Activated CD8-positive, alpha-beta memory T cell treated with anti-CD3 and anti-CD28 coated beads, Interleukin-2, amount 50 U/mL, for 4 hours (primary cell): ENCODE results near the gene FOXL3.
A peak's percentile ranks its signal among the peaks of the same experiment; 100 is the strongest.

Source experiments
- DNase-seq: peaks from one replicate; pipeline ENCODE4 v3.0.0-alpha.2; 2020

Gene FOXL3

DNA sequence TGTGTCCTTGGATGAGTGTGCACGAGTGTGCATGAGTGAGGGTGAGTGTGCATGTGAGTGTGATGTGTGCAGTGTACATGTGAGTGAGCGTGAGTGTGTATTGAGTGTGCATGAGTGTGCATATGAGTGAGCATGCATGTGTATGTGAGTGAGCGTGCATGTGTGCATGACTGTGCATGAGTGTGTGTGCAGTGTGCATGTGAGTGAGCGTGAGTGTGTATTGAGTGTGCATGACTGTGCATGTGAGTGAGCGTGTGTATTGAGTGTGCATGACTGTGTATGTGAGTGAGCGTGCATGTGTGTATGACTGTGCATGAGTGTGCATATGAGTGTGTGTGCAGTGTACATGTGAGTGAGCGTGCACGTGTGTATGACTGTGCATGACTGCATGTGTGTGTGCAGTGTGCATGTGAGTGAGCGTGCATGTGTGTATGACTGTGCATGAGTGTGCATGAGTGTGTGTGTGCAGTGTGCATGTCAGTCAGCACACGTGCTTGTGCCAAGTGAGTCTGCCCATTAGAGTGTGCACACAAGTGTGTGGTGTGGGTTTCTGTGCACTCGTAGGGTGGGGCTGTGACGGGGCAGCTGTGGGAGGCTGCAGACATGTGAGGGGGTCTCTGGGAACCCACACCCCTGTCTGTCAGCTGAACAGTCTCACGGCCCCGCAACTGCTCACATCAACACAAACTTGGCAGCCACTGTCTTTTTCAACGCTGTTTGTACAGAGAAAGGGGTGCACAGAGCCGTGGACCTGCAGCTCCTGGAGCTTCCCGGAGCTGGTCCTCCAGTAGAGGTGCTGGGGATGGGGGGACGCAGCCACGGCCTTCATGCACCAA is 14.8 kb downstream of the FOXL3 start:
- no peak for DNase-seq

GRCh38 chr7:305410-306151 is 15.6 kb downstream of the FOXL3 start:
- no peak for DNase-seq

DNA sequence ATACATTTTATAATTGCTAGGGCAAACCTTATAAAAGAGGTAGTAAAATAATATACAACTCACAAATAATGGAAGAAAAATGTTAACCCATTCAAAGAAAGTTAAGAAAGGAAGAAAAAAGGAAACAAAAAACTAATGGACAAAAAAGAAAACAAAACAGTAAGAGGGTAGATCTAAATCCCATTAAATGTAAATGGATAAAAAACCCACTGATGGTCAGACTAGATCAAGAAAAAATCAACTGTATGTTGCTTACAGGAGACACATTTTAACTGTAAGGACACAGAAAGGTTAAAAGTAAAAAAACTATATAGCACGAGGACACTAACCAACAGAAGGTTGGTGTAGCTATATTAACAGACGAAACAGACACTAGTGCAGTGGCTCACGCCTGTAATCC is 18.0 kb downstream of the FOXL3 start:
- DNase-seq: no peak

GRCh38 chr7:309586-310228 is 19.7 kb downstream of the FOXL3 start:
- DNase-seq: no peak

DNA sequence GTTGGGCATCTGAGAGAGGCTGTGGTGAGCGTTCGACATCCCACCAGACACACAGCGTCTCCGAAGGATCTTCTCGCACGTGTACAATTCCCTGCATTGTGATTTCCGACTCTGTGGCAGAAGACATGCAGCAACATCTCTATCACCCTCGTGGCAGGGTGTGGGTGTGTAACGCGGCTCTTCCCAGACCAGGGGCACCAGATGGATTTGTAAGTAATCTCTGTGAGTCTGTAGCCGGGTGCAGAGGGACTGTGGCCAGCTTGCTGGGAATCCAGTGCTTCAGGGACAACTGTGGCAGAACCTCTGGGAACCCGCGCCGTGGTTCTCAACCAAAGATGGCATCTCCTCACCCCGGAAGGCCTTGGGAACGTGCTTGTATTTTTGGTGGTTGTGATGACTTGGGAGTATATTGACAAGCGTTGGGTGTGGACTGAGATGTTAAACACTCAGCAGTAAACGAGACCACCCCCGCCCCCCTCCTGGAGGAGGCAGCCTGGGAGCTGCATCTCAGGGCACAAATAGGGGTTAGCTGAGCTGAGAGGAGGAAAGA is 21.2 kb downstream of the FOXL3 start:
- no peak for DNase-seq

GRCh38 chr7:311796-312195 is 21.8 kb downstream of the FOXL3 start:
- no peak for DNase-seq

DNA sequence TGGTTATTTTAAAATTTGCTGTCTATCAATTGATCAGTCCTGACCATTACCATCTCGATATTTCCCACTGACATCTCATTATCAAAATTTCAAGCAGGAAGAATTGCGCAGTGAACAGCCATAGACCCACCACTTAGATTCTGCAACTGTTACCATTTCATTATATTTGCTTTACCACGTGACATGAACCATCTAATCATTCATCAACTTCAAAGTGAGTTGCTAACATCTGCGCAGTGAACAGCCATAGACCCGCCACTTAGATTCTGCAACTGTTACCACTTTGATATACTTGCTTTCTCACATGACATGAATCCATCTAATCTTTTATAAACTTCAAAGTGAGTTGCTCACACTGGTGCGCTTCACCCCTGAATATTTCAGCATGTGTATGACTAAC is 22.5 kb downstream of the FOXL3 start:
- DNase-seq: no peak

GRCh38 chr7:314853-315252 is 24.9 kb downstream of the FOXL3 start:
- no peak for DNase-seq

- DNase-seq: no peak
Observed at GRCh38 chr7:315516-316265, 25.7 kb downstream of the FOXL3 start.

- no peak for DNase-seq
Observed at GRCh38 chr7:317643-318405, 27.9 kb downstream of the FOXL3 start.

DNA sequence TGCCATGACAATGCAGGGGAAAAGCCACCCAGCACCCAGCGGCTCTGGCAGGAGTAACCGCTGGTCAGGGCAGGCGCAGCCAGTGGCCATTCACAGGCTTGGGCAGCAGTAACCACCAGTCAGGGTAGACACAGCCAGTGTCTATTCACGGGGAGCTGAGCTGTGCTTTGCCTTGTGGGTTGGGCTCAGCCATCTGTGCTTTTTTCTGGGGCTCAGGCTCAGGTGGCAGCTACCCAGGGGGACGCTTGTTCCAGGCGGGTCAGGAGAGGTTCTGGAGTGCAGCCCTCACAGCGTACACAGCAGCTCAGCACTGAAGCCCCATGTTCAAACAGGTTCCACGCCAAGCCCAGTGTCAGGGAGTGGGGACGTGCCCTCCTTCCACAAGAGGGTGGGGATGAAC is 28.5 kb downstream of the FOXL3 start:
- no peak for DNase-seq

GRCh38 chr7:318878-319661 is 29.1 kb downstream of the FOXL3 start:
- no peak for DNase-seq

DNA sequence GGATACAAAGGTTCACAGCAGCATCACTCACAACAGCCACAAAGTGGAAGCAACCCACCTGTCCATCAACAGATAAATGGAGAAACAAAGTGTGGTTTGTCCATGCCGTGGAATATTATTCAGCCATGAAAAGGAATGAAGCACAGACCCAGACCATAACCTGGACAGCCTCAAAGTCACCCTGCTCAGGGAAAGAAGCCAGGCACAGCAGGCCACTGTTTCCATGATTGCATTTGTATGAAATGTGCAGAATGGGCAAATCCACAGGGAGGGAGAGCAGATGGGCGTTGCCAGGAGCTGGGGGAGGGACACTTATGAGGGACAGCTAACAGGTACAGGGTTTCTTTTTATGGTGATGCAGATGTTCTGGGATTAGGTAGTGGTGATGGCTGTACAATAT is 30.3 kb downstream of the FOXL3 start:
- no peak for DNase-seq

- peak; percentile 91 for DNase-seq
Observed at GRCh38 chr7:322111-322671, 32.2 kb downstream of the FOXL3 start.

GRCh38 chr7:322708-323111 is 32.7 kb downstream of the FOXL3 start:
- no peak for DNase-seq

DNA sequence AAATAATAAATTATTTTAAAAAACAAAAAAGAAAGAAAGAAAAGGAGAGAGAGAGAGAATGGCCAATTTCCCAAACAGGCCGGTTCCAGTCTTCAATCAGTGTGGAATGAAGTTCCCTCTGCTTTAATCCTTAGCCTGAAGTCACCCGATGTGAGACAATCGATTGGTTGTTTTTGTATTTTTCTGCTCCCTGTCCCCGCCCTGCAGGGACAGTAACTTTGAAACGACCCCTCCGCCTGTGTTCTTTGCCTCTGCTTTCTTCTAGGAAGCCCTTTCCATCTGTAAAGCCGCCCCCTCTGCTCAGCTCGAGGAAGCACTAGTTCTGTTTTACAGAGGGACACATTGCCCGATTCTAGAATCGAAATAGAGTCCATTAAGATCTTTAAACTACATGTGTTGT is 33.4 kb downstream of the FOXL3 start:
- DNase-seq: no peak

- DNase-seq: no peak
Observed at GRCh38 chr7:324011-324410, 34.0 kb downstream of the FOXL3 start.

- no peak for DNase-seq
Observed at GRCh38 chr7:325051-325798, 35.3 kb downstream of the FOXL3 start.

DNA sequence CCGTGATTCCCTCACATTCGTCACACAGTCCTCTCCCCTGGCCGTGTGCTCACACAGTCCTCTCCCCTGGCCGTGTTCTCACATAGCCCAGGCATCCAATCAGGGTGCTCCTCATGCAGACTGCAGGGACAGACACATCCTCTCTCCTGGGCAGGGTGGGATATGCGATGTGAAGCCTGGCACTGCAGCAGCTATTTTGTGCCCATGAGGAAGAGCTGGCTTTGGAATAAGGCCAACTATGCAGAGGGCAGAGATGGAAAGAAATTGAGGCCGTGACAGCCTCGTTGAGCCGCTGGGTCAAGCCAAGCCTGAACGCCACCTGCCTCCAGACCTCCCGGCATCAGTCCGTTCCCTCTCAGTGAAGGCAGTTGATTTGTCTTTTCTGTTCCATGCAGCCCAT is 35.8 kb downstream of the FOXL3 start:
- no peak for DNase-seq

GRCh38 chr7:326273-326672 is 36.3 kb downstream of the FOXL3 start:
- no peak for DNase-seq
